ENCODE results near the gene ACAN.

The ACAN gene

GRCh38 chr15:88838667-88839066, 35.4 kb downstream of the ACAN start:
- H3K9ac ChIP-seq (ENCODE audit: low read depth in 1 of 2, low read length in 2 of 2), result no peak overlapping the region
- H3K27ac ChIP-seq (ENCODE audit: low read depth in 2 of 2, low read length in 2 of 2), result no peak overlapping the region
- no peaks in the 10 kb centered on the region for H3K9me3 ChIP-seq (ENCODE audit: control insufficient read depth in 2 of 2, low read length in 2 of 2)
- no peak overlapping the region for H3K4me3 ChIP-seq (ENCODE audit: low read length in 2 of 2)
- no peaks in the 10 kb centered on the region for H3K36me3 ChIP-seq (ENCODE audit: control insufficient read depth in 2 of 2, insufficient read depth in 2 of 2, low read length in 2 of 2)
- no peaks in the 10 kb centered on the region for H3K4me1 ChIP-seq (ENCODE audit: control insufficient read depth in 2 of 2, insufficient read depth in 2 of 2, low read length in 2 of 2)
- H3K27me3 ChIP-seq (ENCODE audit: control insufficient read depth in 2 of 2, insufficient read depth in 2 of 2, low read length in 2 of 2), result no peaks in the 10 kb centered on the region

- H3K36me3 ChIP-seq (ENCODE audit: control insufficient read depth in 2 of 2, insufficient read depth in 2 of 2, low read length in 2 of 2), result no peaks in the 10 kb centered on the region
- H3K9me3 ChIP-seq (ENCODE audit: control insufficient read depth in 2 of 2, low read length in 2 of 2), result no peaks in the 10 kb centered on the region
- no peak overlapping the region for H3K9ac ChIP-seq (ENCODE audit: low read depth in 1 of 2, low read length in 2 of 2)
Observed at GRCh38 chr15:88839146-88839545, 35.9 kb downstream of the ACAN start.

GRCh38 chr15:88839961-88840360, 36.7 kb downstream of the ACAN start:
- no peaks in the 10 kb centered on the region for H3K36me3 ChIP-seq (ENCODE audit: control insufficient read depth in 2 of 2, insufficient read depth in 2 of 2, low read length in 2 of 2)
- no peak overlapping the region for H3K4me3 ChIP-seq (ENCODE audit: low read length in 2 of 2)
- H3K9ac ChIP-seq (ENCODE audit: low read depth in 1 of 2, low read length in 2 of 2), result no peak overlapping the region
- no peaks in the 10 kb centered on the region for H3K9me3 ChIP-seq (ENCODE audit: control insufficient read depth in 2 of 2, low read length in 2 of 2)
- no peaks in the 10 kb centered on the region for H3K4me1 ChIP-seq (ENCODE audit: control insufficient read depth in 2 of 2, insufficient read depth in 2 of 2, low read length in 2 of 2)
- no peaks in the 10 kb centered on the region for H3K27me3 ChIP-seq (ENCODE audit: control insufficient read depth in 2 of 2, insufficient read depth in 2 of 2, low read length in 2 of 2)
- H3K27ac ChIP-seq (ENCODE audit: low read depth in 2 of 2, low read length in 2 of 2), result no peak overlapping the region

More at GRCh38 chr15:88839146-88839545, 35.9 kb downstream of the ACAN start:
- H3K4me1 ChIP-seq (ENCODE audit: control insufficient read depth in 2 of 2, insufficient read depth in 2 of 2, low read length in 2 of 2), result no peaks in the 10 kb centered on the region
- H3K4me3 ChIP-seq (ENCODE audit: low read length in 2 of 2), result no peak overlapping the region
- H3K27ac ChIP-seq (ENCODE audit: low read depth in 2 of 2, low read length in 2 of 2), result no peak overlapping the region
- no peaks in the 10 kb centered on the region for H3K27me3 ChIP-seq (ENCODE audit: control insufficient read depth in 2 of 2, insufficient read depth in 2 of 2, low read length in 2 of 2)

GRCh38 chr15:88841236-88841635, 38.0 kb downstream of the ACAN start:
- no peak overlapping the region for H3K27ac ChIP-seq (ENCODE audit: low read depth in 2 of 2, low read length in 2 of 2)
- no peaks in the 10 kb centered on the region for H3K9me3 ChIP-seq (ENCODE audit: control insufficient read depth in 2 of 2, low read length in 2 of 2)
- H3K4me3 ChIP-seq (ENCODE audit: low read length in 2 of 2), result no peak overlapping the region
- H3K36me3 ChIP-seq (ENCODE audit: control insufficient read depth in 2 of 2, insufficient read depth in 2 of 2, low read length in 2 of 2), result no peaks in the 10 kb centered on the region
- no peaks in the 10 kb centered on the region for H3K4me1 ChIP-seq (ENCODE audit: control insufficient read depth in 2 of 2, insufficient read depth in 2 of 2, low read length in 2 of 2)
- H3K27me3 ChIP-seq (ENCODE audit: control insufficient read depth in 2 of 2, insufficient read depth in 2 of 2, low read length in 2 of 2), result no peaks in the 10 kb centered on the region
- H3K9ac ChIP-seq (ENCODE audit: low read depth in 1 of 2, low read length in 2 of 2), result no peak overlapping the region

GRCh38 chr15:88842156-88842555, 38.9 kb downstream of the ACAN start:
- no peak overlapping the region for H3K9ac ChIP-seq (ENCODE audit: low read depth in 1 of 2, low read length in 2 of 2)
- no peaks in the 10 kb centered on the region for H3K4me1 ChIP-seq (ENCODE audit: control insufficient read depth in 2 of 2, insufficient read depth in 2 of 2, low read length in 2 of 2)
- no peak overlapping the region for H3K4me3 ChIP-seq (ENCODE audit: low read length in 2 of 2)
- no peak overlapping the region for H3K27ac ChIP-seq (ENCODE audit: low read depth in 2 of 2, low read length in 2 of 2)
- H3K9me3 ChIP-seq (ENCODE audit: control insufficient read depth in 2 of 2, low read length in 2 of 2), result no peaks in the 10 kb centered on the region
- no peaks in the 10 kb centered on the region for H3K27me3 ChIP-seq (ENCODE audit: control insufficient read depth in 2 of 2, insufficient read depth in 2 of 2, low read length in 2 of 2)
- H3K36me3 ChIP-seq (ENCODE audit: control insufficient read depth in 2 of 2, insufficient read depth in 2 of 2, low read length in 2 of 2), result no peaks in the 10 kb centered on the region

GRCh38 chr15:88843334-88843733, 40.1 kb downstream of the ACAN start:
- Histone ChIP-seq H3K36me3 (ENCODE audit: control insufficient read depth in 2 of 2, insufficient read depth in 2 of 2, low read length in 2 of 2) (no peaks in the 10 kb centered on the region), H3K4me3 (ENCODE audit: low read length in 2 of 2) (no peak overlapping the region), H3K27me3 (ENCODE audit: control insufficient read depth in 2 of 2, insufficient read depth in 2 of 2, low read length in 2 of 2) (no peaks in the 10 kb centered on the region), H3K4me1 (ENCODE audit: control insufficient read depth in 2 of 2, insufficient read depth in 2 of 2, low read length in 2 of 2) (no peaks in the 10 kb centered on the region), H3K27ac (ENCODE audit: low read depth in 2 of 2, low read length in 2 of 2) (no peak overlapping the region), H3K9ac (ENCODE audit: low read depth in 1 of 2, low read length in 2 of 2) (no peak overlapping the region), H3K9me3 (ENCODE audit: control insufficient read depth in 2 of 2, low read length in 2 of 2) (no peaks in the 10 kb centered on the region)

GRCh38 chr15:88844749-88845386, 41.6 kb downstream of the ACAN start:
- no peaks in the 10 kb centered on the region for H3K9me3 ChIP-seq (ENCODE audit: control insufficient read depth in 2 of 2, low read length in 2 of 2)
- H3K36me3 ChIP-seq (ENCODE audit: control insufficient read depth in 2 of 2, insufficient read depth in 2 of 2, low read length in 2 of 2), result no peaks in the 10 kb centered on the region
- H3K27ac ChIP-seq (ENCODE audit: low read depth in 2 of 2, low read length in 2 of 2), result no peak overlapping the region
- no peak overlapping the region for H3K9ac ChIP-seq (ENCODE audit: low read depth in 1 of 2, low read length in 2 of 2)
- no peaks in the 10 kb centered on the region for H3K4me1 ChIP-seq (ENCODE audit: control insufficient read depth in 2 of 2, insufficient read depth in 2 of 2, low read length in 2 of 2)
- H3K27me3 ChIP-seq (ENCODE audit: control insufficient read depth in 2 of 2, insufficient read depth in 2 of 2, low read length in 2 of 2), result no peaks in the 10 kb centered on the region
- no peak overlapping the region for H3K4me3 ChIP-seq (ENCODE audit: low read length in 2 of 2)

GRCh38 chr15:88845616-88846015, 42.4 kb downstream of the ACAN start:
- no peak overlapping the region for H3K27ac ChIP-seq (ENCODE audit: low read depth in 2 of 2, low read length in 2 of 2)
- H3K4me3 ChIP-seq (ENCODE audit: low read length in 2 of 2), result no peak overlapping the region
- H3K27me3 ChIP-seq (ENCODE audit: control insufficient read depth in 2 of 2, insufficient read depth in 2 of 2, low read length in 2 of 2), result no peaks in the 10 kb centered on the region
- H3K9me3 ChIP-seq (ENCODE audit: control insufficient read depth in 2 of 2, low read length in 2 of 2), result no peaks in the 10 kb centered on the region
- no peaks in the 10 kb centered on the region for H3K36me3 ChIP-seq (ENCODE audit: control insufficient read depth in 2 of 2, insufficient read depth in 2 of 2, low read length in 2 of 2)
- no peaks in the 10 kb centered on the region for H3K4me1 ChIP-seq (ENCODE audit: control insufficient read depth in 2 of 2, insufficient read depth in 2 of 2, low read length in 2 of 2)
- H3K9ac ChIP-seq (ENCODE audit: low read depth in 1 of 2, low read length in 2 of 2), result no peak overlapping the region

GRCh38 chr15:88847144-88847543, 43.9 kb downstream of the ACAN start:
- Histone ChIP-seq H3K4me1 (ENCODE audit: control insufficient read depth in 2 of 2, insufficient read depth in 2 of 2, low read length in 2 of 2) (no peaks in the 10 kb centered on the region), H3K9me3 (ENCODE audit: control insufficient read depth in 2 of 2, low read length in 2 of 2) (no peaks in the 10 kb centered on the region), H3K36me3 (ENCODE audit: control insufficient read depth in 2 of 2, insufficient read depth in 2 of 2, low read length in 2 of 2) (no peaks in the 10 kb centered on the region), H3K9ac (ENCODE audit: low read depth in 1 of 2, low read length in 2 of 2) (no peak overlapping the region), H3K27me3 (ENCODE audit: control insufficient read depth in 2 of 2, insufficient read depth in 2 of 2, low read length in 2 of 2) (no peaks in the 10 kb centered on the region), H3K4me3 (ENCODE audit: low read length in 2 of 2) (no peak overlapping the region), H3K27ac (ENCODE audit: low read depth in 2 of 2, low read length in 2 of 2) (no peak overlapping the region)

- Histone ChIP-seq H3K4me1 (ENCODE audit: control insufficient read depth in 2 of 2, insufficient read depth in 2 of 2, low read length in 2 of 2) (no peaks in the 10 kb centered on the region), H3K36me3 (ENCODE audit: control insufficient read depth in 2 of 2, insufficient read depth in 2 of 2, low read length in 2 of 2) (no peaks in the 10 kb centered on the region), H3K27ac (ENCODE audit: low read depth in 2 of 2, low read length in 2 of 2) (no peak overlapping the region), H3K9me3 (ENCODE audit: control insufficient read depth in 2 of 2, low read length in 2 of 2) (no peaks in the 10 kb centered on the region), H3K4me3 (ENCODE audit: low read length in 2 of 2) (no peak overlapping the region), H3K27me3 (ENCODE audit: control insufficient read depth in 2 of 2, insufficient read depth in 2 of 2, low read length in 2 of 2) (no peaks in the 10 kb centered on the region), H3K9ac (ENCODE audit: low read depth in 1 of 2, low read length in 2 of 2) (no peak overlapping the region)
Observed at GRCh38 chr15:88848203-88848602, 45.0 kb downstream of the ACAN start.

All from mucosa of rectum (tissue), 2 donors.